HG03097 (cell line): ENCODE results near the gene RFPL1.
"Not testable (repeated sequence)": the region's sequence is repeated elsewhere in the genome, so short reads cannot be mapped to it uniquely, and the experiment has no call there.

ENCODE experiments used
- ATAC-seq: cut with Tn5 transposase; IDR thresholded peaks from one replicate; pipeline ENCODE4 v1.9.1; 2021; ENCODE audit not compliant: unreplicated experiment, low FRiP score

The RFPL1 gene

DNA sequence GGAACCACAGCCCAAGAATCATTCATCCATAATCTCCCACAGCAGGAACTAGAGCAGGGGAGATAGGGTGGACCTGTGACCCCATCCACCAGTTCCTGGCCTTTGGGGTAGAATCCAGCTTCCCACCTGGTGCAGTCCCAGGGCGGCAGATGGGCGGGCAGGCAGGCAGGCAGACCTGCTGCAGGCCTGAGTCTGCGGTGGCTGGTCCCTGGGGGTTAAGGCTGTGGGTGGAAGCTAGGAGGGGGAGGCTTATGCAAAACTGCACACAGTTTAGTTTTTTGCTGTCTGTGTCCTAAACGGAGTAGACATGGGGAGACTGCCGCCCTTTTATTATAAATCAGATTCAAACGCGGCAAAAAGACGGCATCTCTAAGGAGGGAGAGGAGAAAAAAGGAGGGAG, 37.2 kb downstream of the RFPL1 start:
- ATAC-seq = no peak

- ATAC-seq = no peak
These were observed 37.7 kb downstream of the RFPL1 start for GRCh38 chr22:29476116-29476515.

- ATAC-seq = no peak
These were observed 39.4 kb downstream of the RFPL1 start for GRCh38 chr22:29477723-29478318.

DNA sequence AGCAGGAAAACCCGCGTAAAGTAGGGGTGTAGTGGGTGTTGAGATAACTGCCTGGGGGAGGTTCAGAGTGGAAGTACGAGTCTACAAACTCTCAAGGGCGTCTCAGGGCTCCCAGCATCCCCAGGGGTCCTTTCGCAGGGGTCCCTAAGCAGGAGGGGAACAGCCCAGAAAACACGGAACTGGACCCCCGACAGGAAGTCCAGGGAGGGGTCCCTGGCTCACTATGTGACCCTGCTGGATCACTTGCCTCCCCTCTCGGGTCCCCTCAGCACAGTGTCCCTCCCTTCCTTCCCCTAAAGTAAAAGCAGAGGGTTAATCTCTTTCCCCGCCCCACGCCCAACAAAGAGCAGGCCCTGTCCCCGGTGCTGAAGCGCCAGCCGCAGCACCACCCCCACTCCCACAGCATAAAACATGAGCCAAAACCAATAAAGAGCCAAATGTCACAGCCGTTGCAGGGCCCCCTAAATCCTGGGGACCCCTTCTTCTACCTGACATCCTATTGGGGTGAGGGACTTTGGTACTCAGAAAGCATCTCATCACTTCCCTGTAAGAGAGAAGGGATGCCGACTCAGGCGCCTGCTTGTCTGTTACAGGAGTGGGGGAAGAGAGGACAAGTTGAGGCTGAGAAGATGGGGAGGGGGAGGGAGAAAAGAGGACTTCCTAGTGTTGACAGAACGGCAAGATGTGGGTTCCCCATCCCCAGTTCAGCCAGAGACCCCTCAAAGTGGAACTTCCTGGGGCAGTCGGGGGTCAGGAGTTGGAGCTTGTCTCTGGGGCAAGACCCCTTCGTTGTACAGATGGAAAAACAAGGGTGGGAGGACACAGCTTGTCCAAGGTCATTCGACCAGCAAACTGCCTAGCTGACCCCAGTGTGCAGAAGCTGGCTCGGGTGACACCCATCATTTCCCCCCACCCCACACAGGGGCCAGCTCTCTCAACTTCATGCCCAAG, 40.2 kb downstream of the RFPL1 start:
- no peak for ATAC-seq

- no peak for ATAC-seq
These were observed 41.3 kb downstream of the RFPL1 start, which contains the start of gene NEFH for GRCh38 chr22:29479417-29480261. Gene NEFH (plus strand): TSS chr22:29480218. CDS start chr22:29480263, 45 bp downstream.

GRCh38 chr22:29480262-29480511, 41.8 kb downstream of the RFPL1 start:
- ATAC-seq = no peak

- no peak for ATAC-seq
These were observed 42.3 kb downstream of the RFPL1 start for GRCh38 chr22:29480512-29481264.

GRCh38 chr22:29481265-29482000, 43.0 kb downstream of the RFPL1 start:
- no peak for ATAC-seq

DNA sequence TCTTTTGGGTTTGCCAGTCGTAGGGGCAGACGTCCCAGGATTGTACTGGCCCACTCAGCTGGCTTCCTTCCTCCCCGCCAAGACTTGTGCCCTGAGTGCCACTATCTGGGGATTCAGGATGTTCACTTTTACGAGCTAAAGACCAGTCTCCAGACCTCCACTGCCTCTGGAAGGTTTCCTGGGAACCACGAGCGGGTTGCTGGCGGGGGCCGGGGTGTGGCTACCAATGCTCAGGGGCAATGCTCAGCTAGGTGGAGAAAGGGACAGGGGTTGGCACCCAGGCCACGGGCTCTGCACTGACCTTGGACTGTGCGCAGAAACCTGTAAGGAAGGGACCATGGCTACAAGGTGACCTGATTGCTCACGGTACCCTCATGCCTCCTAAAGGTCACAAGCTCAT, 43.9 kb downstream of the RFPL1 start:
- ATAC-seq = no peak

- ATAC-seq = no peak
These were observed 44.3 kb downstream of the RFPL1 start for GRCh38 chr22:29482726-29483125.

DNA sequence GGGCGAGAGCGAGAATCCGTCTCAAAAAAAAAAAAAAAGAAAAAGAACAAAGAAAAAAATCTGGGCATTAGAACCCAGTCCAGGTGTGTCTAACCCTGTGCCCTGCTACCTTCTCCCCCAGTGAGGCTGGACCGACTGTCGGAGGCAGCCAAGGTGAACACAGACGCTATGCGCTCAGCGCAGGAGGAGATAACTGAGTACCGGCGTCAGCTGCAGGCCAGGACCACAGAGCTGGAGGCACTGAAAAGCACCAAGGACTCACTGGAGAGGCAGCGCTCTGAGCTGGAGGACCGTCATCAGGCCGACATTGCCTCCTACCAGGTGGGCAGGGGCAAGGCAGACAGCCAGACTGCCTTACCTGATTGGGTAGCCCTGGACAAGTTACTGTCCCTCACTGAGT, 44.9 kb downstream of the RFPL1 start:
- no peak for ATAC-seq

DNA sequence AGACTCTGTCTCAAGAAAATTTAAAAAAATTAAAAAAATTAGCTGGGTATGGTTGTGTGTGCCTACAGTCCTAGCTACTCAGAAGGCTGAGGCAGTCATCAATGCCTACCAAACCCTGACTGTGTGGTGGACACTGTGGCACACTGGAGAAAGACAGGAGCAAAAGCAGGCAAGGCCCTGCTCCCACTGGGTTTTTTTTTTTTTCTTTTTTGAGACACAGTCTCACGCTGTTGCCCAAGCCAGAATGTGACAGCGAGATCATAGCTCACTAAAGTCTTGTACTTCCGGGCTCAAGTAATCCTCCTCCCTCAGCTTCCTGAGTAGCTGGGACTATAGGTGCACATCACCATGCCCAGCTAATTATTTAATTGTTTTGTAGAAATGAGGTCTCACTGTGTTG, 46.3 kb downstream of the RFPL1 start:
- no peak for ATAC-seq

DNA sequence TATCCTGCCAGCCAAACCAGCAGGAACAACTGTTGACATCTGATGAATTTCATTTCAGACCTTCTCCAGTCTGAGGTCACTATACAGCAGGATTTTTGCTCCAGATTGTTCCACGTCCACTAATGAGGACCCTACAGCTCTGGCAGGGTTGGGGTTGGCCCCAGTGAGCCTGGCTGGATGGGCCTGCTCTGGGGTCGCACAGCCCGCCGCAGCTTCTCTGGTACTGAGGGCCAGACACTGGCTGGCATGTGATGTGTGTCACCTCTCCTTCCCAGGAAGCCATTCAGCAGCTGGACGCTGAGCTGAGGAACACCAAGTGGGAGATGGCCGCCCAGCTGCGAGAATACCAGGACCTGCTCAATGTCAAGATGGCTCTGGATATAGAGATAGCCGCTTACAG, 47.1 kb downstream of the RFPL1 start:
- ATAC-seq = no peak

- no peak for ATAC-seq
These were observed 49.1 kb downstream of the RFPL1 start for GRCh38 chr22:29487426-29487986.

- not testable (repeated sequence) for ATAC-seq
These were observed 50.9 kb downstream of the RFPL1 start for GRCh38 chr22:29489127-29489780.

DNA sequence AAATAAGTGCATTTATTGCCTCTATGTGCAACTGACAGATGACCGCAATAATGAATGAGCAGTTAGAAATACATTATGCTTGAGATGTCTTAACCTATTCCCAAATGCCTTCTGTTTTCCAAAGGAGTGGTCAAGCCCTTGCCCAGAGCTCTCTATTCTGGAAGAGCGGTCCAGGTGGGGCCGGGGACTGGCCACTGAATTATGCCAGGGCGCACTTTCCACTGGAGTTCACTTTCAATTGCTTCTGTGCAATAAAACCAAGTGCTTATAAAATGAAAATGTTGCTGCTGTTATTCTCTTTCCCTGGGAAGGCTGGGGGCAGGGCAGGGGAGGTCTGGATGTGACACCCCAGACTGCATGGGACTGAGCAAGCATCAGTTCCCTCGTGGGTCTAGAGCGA, 52.6 kb downstream of the RFPL1 start:
- ATAC-seq = no peak
